H1 (cell line): ENCODE results near the gene TGFA. TPM values are rescaled to one million over a fixed set of nuclear protein-coding genes. Genes with fewer than 3 reads are reported as not detected.

Source experiments
- BRCA1 ChIP-seq: IDR thresholded peaks from 2 replicates; pipeline ENCODE4 v1.6.1; 2012; ENCODE audit warnings: low read depth, low read length, improper control_type of control experiment
- CHD7 ChIP-seq: fragments of 300-600 bp; sonication (generic); IDR thresholded peaks from 2 replicates; pipeline ENCODE4 v1.7.1; 2012; ENCODE audit warnings: low read length, moderate library complexity, mild to moderate bottlenecking, inconsistent platforms; ENCODE audit not compliant: insufficient replicate concordance
- JUN ChIP-seq: IDR thresholded peaks from 2 replicates; pipeline ENCODE4 v1.6.1; 2011; ENCODE audit warnings: low read depth, mild to moderate bottlenecking, improper control_type of control experiment, low read length
- NANOG ChIP-seq: IDR thresholded peaks from 2 replicates; pipeline ENCODE4 v1.6.1; 2011; ENCODE audit warnings: low read length, low read depth, mild to moderate bottlenecking, inconsistent platforms; ENCODE audit not compliant: insufficient read depth, poor library complexity, severe bottlenecking
- RAD21 ChIP-seq, 2 experiments: IDR thresholded peaks in 1 of 2; conservative IDR thresholded peaks in 1 of 2; 2 replicates each; pipeline ENCODE4 v1.6.1; 2011; ENCODE audit warnings: low read depth in 2 of 2, low read length in 2 of 2, improper control_type of control experiment in 1 of 2, inconsistent platforms in 1 of 2, mild to moderate bottlenecking in 1 of 2, moderate library complexity in 1 of 2
- SP1 ChIP-seq: IDR thresholded peaks from 2 replicates; pipeline ENCODE4 v1.6.1; 2011; ENCODE audit warnings: low read depth, low read length
- polyA plus RNA-seq, 7 experiments: library from polyadenylated mRNA; depleted of rRNA in 3 of 7; stranded (reverse) in 5 of 7; unstranded in 2 of 7; fragments of >200 nt in 5 of 7; fragments of 200-250 nt in 2 of 7; gene quantifications; 1 replicate in 5 of 7; 2 replicates in 1 of 7; 4 replicates in 1 of 7; pipeline versions ENCODE4 v1.2.1 to v1.2.3, GENCODE V29; 2011 to 2013; ENCODE audit warnings: missing spikeins in 2 of 7, mixed read lengths in 2 of 7
- total RNA-seq: library from RNA; stranded (reverse); fragmentation: NEBNext Ultra II Directional; extraction: Animal tissue kit (Norgen Biotek cat#: 25700); gene quantifications from 2 replicates; pipeline ENCODE4 v1.2.1, GENCODE V29; 2021

Gene TGFA
- total and polyA plus RNA-seq, 2 of the 8 experiments (the other 6 are each of a cell fraction or from before 2014, with no cell fraction given), result 1.8 to 3.7 TPM

DNA sequence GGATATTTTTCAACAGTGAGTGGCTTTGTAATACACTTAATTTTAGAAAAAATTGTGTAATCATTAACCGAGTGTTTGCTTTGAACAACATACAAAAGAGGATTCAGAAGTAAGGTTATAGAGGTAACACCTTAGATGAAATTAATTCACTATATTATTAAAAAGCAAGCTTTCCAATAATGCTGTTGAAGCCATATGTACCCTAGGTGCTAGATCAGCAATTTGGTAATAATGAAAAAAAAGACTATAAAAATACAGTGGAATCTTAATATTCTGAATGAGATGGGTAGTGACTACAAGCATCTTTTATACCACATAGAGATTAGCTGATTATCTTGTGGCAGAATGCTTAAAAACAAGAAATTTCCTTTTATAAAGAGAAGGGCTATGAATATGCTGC is 136.6 kb downstream of the TGFA start (continued):
- TF ChIP-seq CHD7 (no peak), RAD21 (IDR thresholded peaks at IDR 0.05 in 1 of 2, conservative IDR thresholded peaks at IDR 0.05 in 1 of 2; ENCODE audit: low read depth in 2 of 2, low read length in 2 of 2) (no peak), NANOG (no peak), SP1 (no peak), JUN (no peak), BRCA1 (no peak)
